Activated CD8-positive, alpha-beta T cell treated with anti-CD3 and anti-CD28 coated beads, Interleukin-2, amount 10 ng/mL, durations not matched to agents 7 days and 5 days (primary cell): ENCODE data around the gene PTPRH. TPM values are rescaled to one million over a fixed set of nuclear protein-coding genes. Genes with fewer than 3 reads are reported as not detected.

Experiments
- ATAC-seq: fragments of 150-1000 bp; cut with Tn5 transposase; one replicate; pipeline ENCODE4 v1.10.0; 2021; ENCODE audit warnings: moderate library complexity
- CTCF ChIA-PET: fragments of 350-600 bp; sonication (Branson Sonifier 250); formaldehyde crosslinking; loops from one replicate; lab custom pipeline; 2021; ENCODE audit warnings: antibody characterized with exemption; lab: Charles Lee
- POLR2A ChIA-PET: fragments of 350-600 bp; sonication (Branson Sonifier 250); formaldehyde crosslinking; loops from one replicate; lab custom pipeline; 2021; ENCODE audit warnings: antibody characterized with exemption; lab: Charles Lee
- DNase-seq: peaks from one replicate; pipeline ENCODE4 v3.0.0-alpha.2; 2020
- H3K27ac Mint-ChIP-seq: one replicate; pipeline ENCODE4 v1.8.0; 2021; ENCODE audit warnings: mild to moderate bottlenecking, mixed read lengths
- H3K27me3 Mint-ChIP-seq: one replicate; pipeline ENCODE4 v1.8.0; 2021; ENCODE audit warnings: low read depth, mixed read lengths
- H3K36me3 Mint-ChIP-seq: one replicate; pipeline ENCODE4 v1.8.0; 2021; ENCODE audit warnings: low read depth, mixed read lengths
- H3K4me1 Mint-ChIP-seq: one replicate; pipeline ENCODE4 v1.8.0; 2021; ENCODE audit warnings: low read depth, mixed read lengths
- H3K4me3 Mint-ChIP-seq: one replicate; pipeline ENCODE4 v1.8.0; 2021; ENCODE audit warnings: mild to moderate bottlenecking, mixed read lengths
- H3K9me3 Mint-ChIP-seq: one replicate; pipeline ENCODE4 v1.8.0; 2022; ENCODE audit warnings: mixed read lengths; ENCODE audit not compliant: insufficient read depth
- total RNA-seq, 2 experiments: library from RNA; stranded (reverse); gene quantifications; one replicate each; pipeline ENCODE4 v1.2.3, GENCODE V29; 2021

PTPRH gene
- total RNA-seq, 2 experiments from 2014 or later, result not detected

GRCh38 chr19:55189403-55189835 is 19.9 kb downstream of the PTPRH start:
- H3K27me3 Mint-ChIP-seq, result peaks cover 2% of the 10 kb centered on the region
- DNase-seq (no peak), ATAC-seq (no peak)
- no peaks in the 10 kb centered on the region for H3K36me3 Mint-ChIP-seq
- no peaks in the 10 kb centered on the region for H3K9me3 Mint-ChIP-seq
- no peak overlapping the region for H3K4me3 Mint-ChIP-seq
- CTCF ChIA-PET, result no interaction called here
- H3K27ac Mint-ChIP-seq, result no peak overlapping the region
- POLR2A ChIA-PET, result no interaction called here
- H3K4me1 Mint-ChIP-seq, result peaks cover 20% of the 10 kb centered on the region

GRCh38 chr19:55188625-55189024 is 20.7 kb downstream of the PTPRH start:
- POLR2A ChIA-PET, result no interaction called here
- Mint-ChIP-seq H3K27me3 (peaks cover 2% of the 10 kb centered on the region), H3K36me3 (no peaks in the 10 kb centered on the region), H3K4me1 (peaks cover 23% of the 10 kb centered on the region), H3K4me3 (no peak overlapping the region), H3K27ac (peak overlapping the region; percentile 32), H3K9me3 (no peaks in the 10 kb centered on the region)
- DNase-seq, result no peak
- ATAC-seq, result no peak
- CTCF ChIA-PET, result no interaction called here

DNA sequence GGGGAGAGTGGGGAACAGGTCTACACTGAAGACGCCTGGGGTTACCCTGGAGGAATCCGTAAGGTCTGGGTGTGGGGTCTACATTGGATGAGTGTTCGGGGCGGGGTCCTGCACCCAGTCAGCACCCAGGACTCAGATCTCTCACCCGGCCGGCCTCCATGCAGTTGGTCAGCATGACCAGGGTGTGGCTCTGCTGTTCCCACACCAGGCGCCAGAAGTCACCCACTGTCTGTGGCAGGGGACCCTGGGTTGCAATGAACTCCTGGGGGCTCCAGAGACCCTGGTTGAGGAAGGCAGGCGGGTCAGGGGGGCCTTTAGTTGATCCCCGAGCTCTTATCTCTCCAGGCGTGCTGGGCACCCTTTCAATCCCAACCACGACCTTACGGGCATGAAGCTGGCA is 23.2 kb downstream of the PTPRH start:
- ChIA-PET POLR2A (no interaction called here), CTCF (no interaction called here)
- H3K27ac Mint-ChIP-seq, result no peak overlapping the region
- DNase-seq, result no peak
- H3K9me3 Mint-ChIP-seq, result no peaks in the 10 kb centered on the region
- H3K36me3 Mint-ChIP-seq, result no peaks in the 10 kb centered on the region
- H3K27me3 Mint-ChIP-seq, result peaks cover 13% of the 10 kb centered on the region
- ATAC-seq, result no peak
- no peak overlapping the region for H3K4me3 Mint-ChIP-seq
- peaks cover 23% of the 10 kb centered on the region for H3K4me1 Mint-ChIP-seq

DNA sequence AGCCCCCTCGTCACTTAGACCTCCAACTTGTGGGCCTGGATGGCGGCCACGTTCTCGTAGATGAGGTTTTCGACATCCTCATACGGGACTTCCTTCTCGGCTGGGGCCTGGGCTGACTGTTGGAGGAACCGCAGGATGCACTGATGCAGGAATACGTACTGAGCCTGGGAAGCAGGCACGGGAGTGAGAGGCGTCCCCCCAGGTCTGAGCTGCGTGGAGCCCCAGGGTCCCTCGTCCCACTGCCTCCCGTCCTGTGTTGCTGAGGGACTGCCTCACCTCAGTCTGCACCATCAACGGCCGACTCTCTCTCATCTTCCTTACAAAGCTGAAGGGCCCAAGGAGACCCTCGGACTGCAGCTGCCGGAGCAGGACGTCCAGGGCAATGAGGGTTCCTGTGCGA is 27.6 kb downstream of the PTPRH start:
- H3K27ac Mint-ChIP-seq, result no peak overlapping the region
- ChIA-PET CTCF (no interaction called here), POLR2A (no interaction called here)
- H3K27me3 Mint-ChIP-seq, result peaks cover 32% of the 10 kb centered on the region
- ATAC-seq, result no peak
- H3K36me3 Mint-ChIP-seq, result no peaks in the 10 kb centered on the region
- no peak overlapping the region for H3K4me3 Mint-ChIP-seq
- H3K4me1 Mint-ChIP-seq, result peaks cover 35% of the 10 kb centered on the region
- DNase-seq, result no peak
- H3K9me3 Mint-ChIP-seq, result no peaks in the 10 kb centered on the region

- peaks cover 33% of the 10 kb centered on the region for H3K4me1 Mint-ChIP-seq
- DNase-seq (peak; percentile 74), ATAC-seq (peak; percentile 54)
- peaks cover 3% of the 10 kb centered on the region for H3K9me3 Mint-ChIP-seq
- H3K27ac Mint-ChIP-seq, result peak within 1 kb of the TSS; percentile 67
- ChIA-PET CTCF (no interaction called here), POLR2A (interaction anchor here (0.7 to 1.1 kb wide), 2 partner anchors 79 to 228 kb away, joined by 4 read pairs; partner anchors contain the start of genes PPP6R1 and UBE2S)
- peaks cover 43% of the 10 kb centered on the region for H3K27me3 Mint-ChIP-seq
- peak within 1 kb of the TSS; percentile 65 for H3K4me3 Mint-ChIP-seq
- no peaks in the 10 kb centered on the region for H3K36me3 Mint-ChIP-seq
Observed at GRCh38 chr19:55179606-55180484, 29.5 kb downstream of the PTPRH start, which contains the start of gene SYT5. TSS of gene SYT5 (minus strand) at chr19:55180289. CDS start at chr19:55179041, 1,248 bp downstream.

DNA sequence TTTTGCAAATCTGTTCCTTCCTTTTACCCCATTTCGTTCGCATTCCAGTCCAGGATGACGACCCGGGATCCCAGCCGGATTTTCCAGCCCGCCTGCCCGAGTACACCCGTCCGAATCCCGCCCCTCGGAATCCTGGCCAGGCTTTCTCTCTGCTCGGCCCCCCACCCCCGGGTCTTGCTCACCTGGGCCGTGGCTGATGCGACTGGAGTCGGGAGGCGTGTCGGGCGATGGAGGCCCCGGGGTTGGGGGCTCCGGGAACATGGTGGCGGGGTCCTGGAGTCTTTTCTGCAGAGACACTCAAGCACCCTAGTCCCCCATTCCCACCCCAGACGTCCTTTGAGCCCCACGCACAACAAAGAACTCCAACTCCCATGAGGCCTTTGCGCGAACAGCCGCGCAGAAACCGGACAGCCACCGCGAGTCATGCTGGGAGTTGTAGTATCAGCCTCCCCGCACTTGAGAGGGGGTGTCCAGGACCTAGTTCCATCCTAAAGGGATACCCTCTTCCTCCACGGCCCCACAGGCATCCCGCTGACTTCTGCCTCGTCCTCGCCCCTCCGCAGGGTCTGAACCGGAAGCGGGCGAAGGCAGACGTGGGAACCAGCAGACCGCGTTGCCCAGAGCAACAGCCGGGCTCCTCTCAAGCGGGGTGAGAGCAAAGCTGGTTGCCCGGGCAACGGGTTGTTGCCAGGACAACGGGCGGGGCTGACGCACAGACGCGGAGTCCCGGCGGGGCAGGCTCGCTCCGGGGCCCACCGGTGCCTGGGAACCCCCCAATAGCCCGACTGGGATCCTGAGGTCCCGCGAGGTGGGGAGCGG is 30.3 kb downstream of the PTPRH start:
- ATAC-seq (peak; percentile 83), DNase-seq (peak; percentile 96)
- Mint-ChIP-seq H3K4me3 (peak overlapping the region; percentile 65), H3K4me1 (peaks cover 36% of the 10 kb centered on the region), H3K27me3 (peaks cover 49% of the 10 kb centered on the region), H3K27ac (peak overlapping the region; percentile 67), H3K9me3 (peaks cover 3% of the 10 kb centered on the region), H3K36me3 (no peaks in the 10 kb centered on the region)
- POLR2A ChIA-PET, result interaction anchor here (0.6 to 0.7 kb wide), 2 partner anchors 31 to 229 kb away, joined by 3 to 4 read pairs; partner anchors contain the start of gene UBE2S
- CTCF ChIA-PET, result interaction anchor here (1.5 kb wide), 1 partner anchor 13 kb away, joined by 4 read pairs; the partner anchor contains the start of gene DNAAF3

- Mint-ChIP-seq H3K4me3 (no peak overlapping the region), H3K27ac (no peak overlapping the region), H3K4me1 (peaks cover 49% of the 10 kb centered on the region), H3K36me3 (no peaks in the 10 kb centered on the region), H3K27me3 (peaks cover 55% of the 10 kb centered on the region), H3K9me3 (peaks cover 3% of the 10 kb centered on the region)
- POLR2A ChIA-PET, result no interaction called here
- DNase-seq, result peak; percentile 29
- ATAC-seq, result no peak
- CTCF ChIA-PET, result interaction anchor here (1.2 to 1.4 kb wide), 2 partner anchors 9 to 17 kb away, joined by 3 to 4 read pairs; no protein-coding TSS in a partner anchor
Observed at GRCh38 chr19:55176076-55176475, 33.2 kb downstream of the PTPRH start.

- H3K4me3 Mint-ChIP-seq, result no peak overlapping the region
- peaks cover 3% of the 10 kb centered on the region for H3K9me3 Mint-ChIP-seq
- ATAC-seq (no peak), DNase-seq (no peak)
- no peak overlapping the region for H3K27ac Mint-ChIP-seq
- POLR2A ChIA-PET, result no interaction called here
- CTCF ChIA-PET, result interaction anchor here (1.0 to 1.8 kb wide), 5 partner anchors 8 to 209 kb away, joined by 3 to 7 read pairs (median 4); partner anchors contain the start of genes DNAAF3 and TMEM238
- H3K27me3 Mint-ChIP-seq, result peaks cover 54% of the 10 kb centered on the region
- peaks cover 46% of the 10 kb centered on the region for H3K4me1 Mint-ChIP-seq
- no peaks in the 10 kb centered on the region for H3K36me3 Mint-ChIP-seq
Observed at GRCh38 chr19:55175117-55175867, 34.0 kb downstream of the PTPRH start.

GRCh38 chr19:55174425-55175116 is 34.7 kb downstream of the PTPRH start:
- ChIA-PET CTCF (interaction anchor here (0.7 to 1.8 kb wide), 4 partner anchors 9 to 293 kb away, joined by 3 to 7 read pairs (median 4); partner anchors contain the start of genes DNAAF3 and TMEM238), POLR2A (interaction anchor here (0.6 kb wide), 1 partner anchor 231 kb away, joined by 3 read pairs; no protein-coding TSS in a partner anchor)
- peaks cover 3% of the 10 kb centered on the region for H3K9me3 Mint-ChIP-seq
- no peak overlapping the region for H3K27ac Mint-ChIP-seq
- no peaks in the 10 kb centered on the region for H3K36me3 Mint-ChIP-seq
- peak overlapping the region; percentile 63 for H3K4me3 Mint-ChIP-seq
- no peak for DNase-seq
- peaks cover 55% of the 10 kb centered on the region for H3K27me3 Mint-ChIP-seq
- H3K4me1 Mint-ChIP-seq, result peaks cover 41% of the 10 kb centered on the region
- ATAC-seq, result no peak

GRCh38 chr19:55173714-55174409 is 35.4 kb downstream of the PTPRH start:
- Mint-ChIP-seq H3K4me1 (peaks cover 36% of the 10 kb centered on the region), H3K4me3 (peak overlapping the region; percentile 63), H3K27me3 (peaks cover 60% of the 10 kb centered on the region), H3K27ac (no peak overlapping the region), H3K36me3 (no peaks in the 10 kb centered on the region), H3K9me3 (peaks cover 3% of the 10 kb centered on the region)
- ATAC-seq (peak; percentile 75), DNase-seq (peak; percentile 73)
- ChIA-PET POLR2A (interaction anchor here (0.6 kb wide), 1 partner anchor 232 kb away, joined by 3 read pairs; no protein-coding TSS in a partner anchor), CTCF (interaction anchor here (0.7 to 1.8 kb wide), 3 partner anchors 8 to 293 kb away, joined by 3 to 7 read pairs (median 5); partner anchors contain the start of gene DNAAF3)
